Choroid plexus epithelial cell (primary cell): ENCODE results near the gene FAM78B.

Experiments used
- DNase-seq: peaks from one replicate; pipeline ENCODE4 v3.0.0-alpha.2; 2010; ENCODE audit warnings: low read depth
- H3K4me3 ChIP-seq: 2 replicates; pipeline ENCODE4 v1.5.1; 2011; ENCODE audit warnings: low read depth, mild to moderate bottlenecking, control low read depth, low read length, moderate library complexity
- CTCF ChIP-seq: conservative IDR thresholded peaks from 2 replicates; pipeline ENCODE4 v1.5.1; 2011; ENCODE audit warnings: low read depth, mild to moderate bottlenecking, control low read depth, inconsistent platforms, low read length, moderate library complexity

The FAM78B gene

DNA sequence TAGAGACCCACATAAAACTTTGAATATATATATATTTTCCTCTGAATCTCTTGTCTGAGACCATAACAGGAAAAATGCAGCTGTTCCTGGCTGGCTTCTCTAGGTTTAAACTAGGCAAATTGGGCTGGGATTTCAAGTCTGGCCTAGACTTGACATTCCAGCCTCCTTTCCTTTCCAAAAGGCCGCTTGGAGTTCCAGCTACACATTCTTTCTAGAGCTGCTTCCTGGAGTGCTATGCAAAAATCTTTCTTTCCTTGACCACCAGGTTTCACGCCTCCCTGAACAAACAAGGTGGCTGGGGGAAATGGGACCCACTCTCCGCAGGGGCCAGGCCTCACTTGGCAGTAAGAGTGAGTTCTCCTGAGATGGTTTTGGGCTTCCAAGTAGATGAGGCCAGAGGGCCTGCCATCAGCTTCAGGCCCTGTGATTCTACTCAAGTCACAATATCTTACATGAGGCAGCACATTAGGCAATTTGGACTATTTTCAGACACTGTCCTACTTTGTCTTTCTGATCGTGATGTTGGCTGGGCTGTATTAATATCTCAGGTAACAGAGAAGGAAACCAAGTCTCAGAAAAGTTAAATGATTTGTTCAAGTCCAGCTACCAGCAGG is 102.4 kb downstream of the FAM78B start:
- no peak overlapping the region for H3K4me3 ChIP-seq
- no peak for DNase-seq
- TF ChIP-seq CTCF = no peak

DNA sequence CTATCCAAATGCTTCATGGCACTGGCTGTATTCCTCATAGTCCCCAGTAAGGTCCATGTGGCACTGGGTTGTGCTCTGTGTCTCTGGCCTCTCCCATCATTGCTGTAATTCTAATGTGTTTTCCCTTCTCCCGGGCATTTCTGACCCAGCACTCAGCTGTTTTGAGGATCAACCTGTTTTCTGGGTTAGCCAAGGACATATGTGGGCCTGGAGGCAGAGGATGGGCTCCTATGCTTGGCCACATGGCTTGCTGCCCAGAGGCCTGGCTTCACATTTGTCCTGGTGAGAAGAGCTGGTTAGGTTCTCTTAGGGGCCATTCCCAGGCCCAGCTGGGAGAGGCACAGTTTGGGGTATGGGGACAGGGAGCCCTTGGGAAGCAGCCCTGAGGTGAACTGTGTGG is 103.1 kb downstream of the FAM78B start:
- no peak for TF ChIP-seq CTCF
- no peak overlapping the region for H3K4me3 ChIP-seq
- no peak for DNase-seq

DNA sequence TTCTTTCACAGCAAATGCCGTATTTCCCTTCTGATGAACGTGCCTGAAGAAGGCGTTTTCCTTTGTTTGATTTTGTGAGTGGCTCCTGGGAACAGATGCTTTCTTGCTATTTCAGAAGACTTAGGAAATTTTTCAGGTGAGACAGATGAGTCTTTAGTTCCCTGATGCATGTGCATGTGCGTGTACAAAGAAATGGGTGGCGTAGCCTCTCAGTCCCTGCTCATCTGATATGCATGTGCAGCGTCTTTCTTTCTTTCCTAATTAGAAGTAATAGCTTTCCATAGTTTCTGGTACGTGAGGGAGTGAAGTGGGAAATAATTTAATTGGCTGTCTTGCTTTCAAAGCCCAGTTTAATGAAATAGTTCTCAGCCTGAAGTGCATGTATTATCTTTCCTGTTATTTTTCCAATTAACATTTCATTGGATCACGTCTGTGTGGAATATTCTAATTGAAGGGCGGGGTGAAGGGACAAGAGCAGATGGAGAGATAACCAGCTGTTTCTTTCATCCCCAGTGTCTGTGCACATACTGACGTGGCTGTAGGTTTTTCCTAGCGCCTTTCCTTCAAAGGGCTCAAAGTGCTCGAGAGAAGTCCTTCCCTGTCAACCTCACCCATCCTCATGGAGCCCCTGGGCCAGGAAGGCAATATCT is 104.3 kb downstream of the FAM78B start:
- DNase-seq = no peak
- H3K4me3 ChIP-seq = no peak overlapping the region
- no peak for TF ChIP-seq CTCF

- TF ChIP-seq CTCF = no peak
- no peak for DNase-seq
- no peak overlapping the region for H3K4me3 ChIP-seq
These were observed 109.2 kb downstream of the FAM78B start for GRCh38 chr1:166057650-166058049.

DNA sequence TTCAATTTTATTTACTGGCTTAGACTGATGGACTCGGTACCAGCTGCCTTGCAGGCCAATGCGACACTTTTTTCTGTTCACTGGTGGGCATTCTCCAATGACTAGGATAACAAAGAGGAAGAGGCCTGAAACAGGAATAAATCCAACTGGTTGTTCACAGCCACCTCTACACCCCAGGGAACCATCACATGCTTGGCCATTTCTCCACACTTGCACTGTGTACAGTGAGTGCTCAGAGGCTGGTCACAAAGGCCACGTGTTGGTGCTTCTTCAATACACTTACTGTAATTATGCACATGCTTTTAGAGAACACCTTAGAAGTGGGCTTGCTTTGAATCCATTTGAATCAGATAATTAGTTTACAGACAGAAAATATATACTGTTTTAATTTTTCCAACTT is 113.4 kb downstream of the FAM78B start:
- H3K4me3 ChIP-seq = no peak overlapping the region
- no peak for DNase-seq
- TF ChIP-seq CTCF = no peak

- no peak overlapping the region for H3K4me3 ChIP-seq
- no peak for DNase-seq
- no peak for TF ChIP-seq CTCF
These were observed 126.4 kb downstream of the FAM78B start for GRCh38 chr1:166040202-166040997.
